Midbrain (tissue), 1 donor: Measurements from ENCODE around the gene MICOS13.

Experiments
- DNase-seq: peaks from one replicate; lab custom pipeline; 2025; lab: John Stamatoyannopoulos, UW

MICOS13 gene

GRCh38 chr19:5628461-5628860 is 51.9 kb downstream of the MICOS13 start:
- DNase-seq: no peak
